Lung (tissue), 12 donors: Measurements from ENCODE around the gene UBE2J1. TPM values are rescaled to one million over a fixed set of nuclear protein-coding genes. Genes with fewer than 3 reads are reported as not detected.
A peak's percentile ranks its signal among the peaks of the same experiment; 100 is the strongest.

Source experiments
- ATAC-seq: fragments of 200-7000 bp; cut with Tn5 transposase; one replicate; pipeline ENCODE4 v1.9.1; 2020; ENCODE audit warnings: moderate number of reproducible peaks; ENCODE audit not compliant: insufficient read depth, low FRiP score
- DNase-seq, 3 donors: peaks; one replicate each; pipeline ENCODE4 v3.0.0-alpha.2; 2013 to 2017
- H3K27ac ChIP-seq, 2 donors: one replicate each; pipeline ENCODE4 v1.5.1; 2013; ENCODE audit warnings: mild to moderate bottlenecking in 2 of 2, moderate library complexity in 2 of 2, control low read depth in 1 of 2, inconsistent platforms in 1 of 2, low read depth in 1 of 2, low read length in 1 of 2
- H3K27me3 ChIP-seq, 3 donors: one replicate each; pipeline ENCODE4 v1.5.1; 2013; ENCODE audit warnings: low read length in 2 of 3; ENCODE audit not compliant: control insufficient read depth in 3 of 3, insufficient read depth in 3 of 3
- H3K36me3 ChIP-seq, 4 donors: one replicate each; pipeline ENCODE4 v1.5.1; 2013; ENCODE audit warnings: low read length in 4 of 4, mild to moderate bottlenecking in 1 of 4, moderate library complexity in 1 of 4; ENCODE audit not compliant: control insufficient read depth in 4 of 4, insufficient read depth in 4 of 4
- H3K4me1 ChIP-seq, 5 donors: one replicate each; pipeline ENCODE4 v1.5.1; 2013; ENCODE audit warnings: low read length in 5 of 5, mild to moderate bottlenecking in 2 of 5, moderate library complexity in 1 of 5; ENCODE audit not compliant: control insufficient read depth in 5 of 5, insufficient read depth in 5 of 5
- H3K4me3 ChIP-seq: one replicate; pipeline ENCODE4 v1.5.1; 2013; ENCODE audit warnings: mild to moderate bottlenecking, control low read depth, moderate library complexity
- H3K9ac ChIP-seq, 2 donors: one replicate each; pipeline ENCODE4 v1.5.1; 2013; ENCODE audit warnings: low read length in 2 of 2, control low read depth in 1 of 2; ENCODE audit not compliant: insufficient read depth in 1 of 2
- H3K9me3 ChIP-seq, 4 donors: one replicate each; pipeline ENCODE4 v1.5.1; 2013; ENCODE audit warnings: low read length in 3 of 4, mild to moderate bottlenecking in 1 of 4, moderate library complexity in 1 of 4; ENCODE audit not compliant: control insufficient read depth in 4 of 4, insufficient read depth in 3 of 4
- WGBS, 2 donors: extraction: QIAGEN DNeasy Blood & Tissue Kit; methylation state at CpG; one replicate each; pipeline ENCODE4 v1.1.7; 2013; 5-methylcytosine and 5-hydroxymethylcytosine counted together
- polyA plus RNA-seq, 2 donors: library from polyadenylated mRNA; stranded (reverse); fragments of 200-250 nt; gene quantifications; one replicate each; pipeline ENCODE4 v1.2.1, GENCODE V29; 2013
- total RNA-seq, 2 donors: library from RNA; depleted of rRNA in 1 of 2; stranded (reverse); fragments of >200 nt in 1 of 2; gene quantifications; one replicate each; pipeline ENCODE4 v1.2.1, GENCODE V29; 2014 to 2021
- TF ChIP-seq, protein P1 (sequence below): IDR thresholded peaks from 2 replicates; pipeline ENCODE4 v1.5.1; 2012; ENCODE audit warnings: mild to moderate bottlenecking; ENCODE audit errors: control extremely low read depth, extremely low read depth
- donor health status: control.
- donor health status: control.
- donor health status: Bipolar disorder and iron deficiency.
- donor health status: healthy.
- donor health status: DM: yes; HTN: yes; CAD: no.

The UBE2J1 gene
- total and polyA plus RNA-seq, 4 donors: 24.3 to 51.0 (median 41.5) TPM

DNA sequence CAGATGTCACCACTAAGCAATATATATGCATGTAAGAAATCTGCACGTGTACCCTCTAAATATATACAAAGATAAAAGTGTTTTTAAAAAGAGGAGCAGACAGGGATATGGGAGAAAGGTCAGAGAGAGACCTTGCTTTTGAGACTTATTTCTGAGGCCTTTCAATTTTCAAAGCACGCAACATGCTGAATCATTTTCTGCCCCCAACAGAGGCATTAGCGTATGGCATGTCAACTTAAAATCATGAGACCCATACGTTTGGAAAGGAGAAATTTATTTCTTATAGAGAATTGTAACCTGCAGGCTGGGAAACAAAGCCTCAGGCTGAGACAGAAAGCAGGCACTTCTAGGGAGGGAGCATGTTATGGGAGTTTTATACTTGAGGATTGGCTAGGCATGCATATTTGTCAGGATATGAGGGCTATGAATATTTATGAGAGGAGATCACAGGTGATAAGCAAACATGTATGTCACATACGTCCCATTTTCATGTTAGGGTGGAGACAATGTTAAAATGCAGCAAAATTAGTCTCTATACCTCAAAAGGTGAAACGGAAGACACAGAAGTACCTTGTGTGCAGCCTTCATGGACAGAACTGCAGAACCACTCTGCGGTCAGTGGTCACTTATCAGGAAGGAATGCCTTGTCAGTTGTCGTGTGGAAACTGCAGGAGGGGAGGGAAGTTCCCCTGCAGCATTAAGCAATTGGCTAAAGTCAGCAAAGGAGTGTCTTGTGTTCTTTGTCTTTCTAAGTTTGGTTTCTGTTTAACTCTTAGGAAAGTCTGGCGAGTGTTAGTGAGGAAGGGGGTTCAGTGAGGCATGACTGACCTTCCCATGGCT, 31.2 kb downstream of the UBE2J1 start:
- Histone ChIP-seq H3K9ac (no peak overlapping the region), H3K4me3 (no peak overlapping the region), H3K36me3 (peaks cover 4 to 8% (median 6%) of the 10 kb centered on the region in 4 donors), H3K9me3 (no peaks in the 10 kb centered on the region), H3K27me3 (no peaks in the 10 kb centered on the region), H3K4me1 (peaks cover 0 to 9% (median 0%) of the 10 kb centered on the region in 5 donors), H3K27ac (no peak overlapping the region)
- DNase-seq (no peak), ATAC-seq (peak; percentile 67)
- WGBS, 2 donors: 35 to 62% methylated on average over 9 of the region's 9 CpGs
- TF ChIP-seq, protein P1, sequence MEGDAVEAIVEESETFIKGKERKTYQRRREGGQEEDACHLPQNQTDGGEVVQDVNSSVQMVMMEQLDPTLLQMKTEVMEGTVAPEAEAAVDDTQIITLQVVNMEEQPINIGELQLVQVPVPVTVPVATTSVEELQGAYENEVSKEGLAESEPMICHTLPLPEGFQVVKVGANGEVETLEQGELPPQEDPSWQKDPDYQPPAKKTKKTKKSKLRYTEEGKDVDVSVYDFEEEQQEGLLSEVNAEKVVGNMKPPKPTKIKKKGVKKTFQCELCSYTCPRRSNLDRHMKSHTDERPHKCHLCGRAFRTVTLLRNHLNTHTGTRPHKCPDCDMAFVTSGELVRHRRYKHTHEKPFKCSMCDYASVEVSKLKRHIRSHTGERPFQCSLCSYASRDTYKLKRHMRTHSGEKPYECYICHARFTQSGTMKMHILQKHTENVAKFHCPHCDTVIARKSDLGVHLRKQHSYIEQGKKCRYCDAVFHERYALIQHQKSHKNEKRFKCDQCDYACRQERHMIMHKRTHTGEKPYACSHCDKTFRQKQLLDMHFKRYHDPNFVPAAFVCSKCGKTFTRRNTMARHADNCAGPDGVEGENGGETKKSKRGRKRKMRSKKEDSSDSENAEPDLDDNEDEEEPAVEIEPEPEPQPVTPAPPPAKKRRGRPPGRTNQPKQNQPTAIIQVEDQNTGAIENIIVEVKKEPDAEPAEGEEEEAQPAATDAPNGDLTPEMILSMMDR: no peak

DNA sequence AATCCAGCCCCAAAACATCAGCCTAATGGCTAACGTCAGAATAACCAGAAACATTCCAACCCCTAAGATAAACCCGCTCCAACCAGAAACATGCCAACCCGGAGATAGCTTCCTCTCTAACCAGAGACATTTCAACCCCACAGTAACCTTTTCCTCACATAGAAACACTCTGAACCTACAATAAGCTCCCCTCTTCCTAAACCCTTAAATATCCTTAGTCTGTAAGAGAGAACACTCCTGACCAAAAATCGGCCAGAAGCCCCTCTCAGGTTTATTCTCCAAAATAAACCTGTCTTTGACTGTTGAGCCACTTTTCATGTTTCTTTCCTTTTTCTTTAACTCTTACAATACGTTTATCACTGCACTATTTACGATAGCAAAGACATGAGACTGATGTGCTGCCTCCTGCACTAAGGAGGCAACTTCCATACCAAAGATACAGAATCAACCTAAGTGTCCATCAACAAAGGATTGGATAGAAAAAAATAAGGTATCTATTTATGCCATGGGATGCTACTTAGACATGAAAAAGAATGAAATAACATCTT, 32.4 kb downstream of the UBE2J1 start:
- TF ChIP-seq, protein P1: no peak
- ATAC-seq (no peak), DNase-seq (no peak)
- Histone ChIP-seq H3K9me3 (no peaks in the 10 kb centered on the region), H3K27me3 (no peaks in the 10 kb centered on the region), H3K27ac (no peak overlapping the region), H3K4me1 (peaks cover 0 to 9% (median 0%) of the 10 kb centered on the region in 5 donors), H3K9ac (no peak overlapping the region), H3K36me3 (peaks cover 0 to 7% (median 3%) of the 10 kb centered on the region in 4 donors), H3K4me3 (no peak overlapping the region)
- 96 to 98% methylated on average over 6 of the region's 6 CpGs for WGBS, 2 donors

- peaks cover 0 to 14% (median 9%) of the 10 kb centered on the region in 5 donors for H3K4me1 ChIP-seq
- TF ChIP-seq, protein P1: no peak
- no peak overlapping the region for H3K9ac ChIP-seq
- H3K36me3 ChIP-seq: peaks cover 0 to 7% (median 3%) of the 10 kb centered on the region in 4 donors
- DNase-seq (no peak), ATAC-seq (no peak)
- no peak overlapping the region for H3K4me3 ChIP-seq
- H3K27me3 ChIP-seq: no peaks in the 10 kb centered on the region
- no peaks in the 10 kb centered on the region for H3K9me3 ChIP-seq
- no peak overlapping the region for H3K27ac ChIP-seq
These were observed 35.5 kb downstream of the UBE2J1 start for GRCh38 chr6:89317067-89317466.
